ENCODE measurements around the gene WWP2.
"Not testable (repeated sequence)": the region's sequence is repeated elsewhere in the genome, so short reads cannot be mapped to it uniquely, and the experiment has no call there.

Gene WWP2

GRCh38 chr16:69775563-69775962 is 13.4 kb downstream of the WWP2 start:
- Histone ChIP-seq H3K4me3 (ENCODE audit: low read length) (no peak overlapping the region), H3K9ac (ENCODE audit: low read depth, low read length) (no peak overlapping the region), H3K27me3 (ENCODE audit: insufficient read depth, low read length) (no peaks in the 10 kb centered on the region), H3K27ac (ENCODE audit: low read length) (no peak overlapping the region), H3K9me3 (ENCODE audit: insufficient read depth, low read depth, low read length) (no peaks in the 10 kb centered on the region), H3K4me1 (ENCODE audit: insufficient read depth, low read length) (no peaks in the 10 kb centered on the region; the same call in 1 of the 2 replicates), H3K36me3 (ENCODE audit: insufficient read depth, low read depth, low read length) (no peaks in the 10 kb centered on the region)

- H3K4me3 ChIP-seq (ENCODE audit: low read length), result no peak overlapping the region
- H3K36me3 ChIP-seq (ENCODE audit: insufficient read depth, low read depth, low read length), result no peaks in the 10 kb centered on the region
- no peaks in the 10 kb centered on the region for H3K27me3 ChIP-seq (ENCODE audit: insufficient read depth, low read length)
- no peaks in the 10 kb centered on the region for H3K9me3 ChIP-seq (ENCODE audit: insufficient read depth, low read depth, low read length)
- H3K27ac ChIP-seq (ENCODE audit: low read length), result no peak overlapping the region
- H3K9ac ChIP-seq (ENCODE audit: low read depth, low read length), result no peak overlapping the region
- H3K4me1 ChIP-seq (ENCODE audit: insufficient read depth, low read length), result no peaks in the 10 kb centered on the region; the same call in 1 of the 2 replicates
Measured at GRCh38 chr16:69779724-69780123, 17.6 kb downstream of the WWP2 start.

- H3K9me3 ChIP-seq (ENCODE audit: insufficient read depth, low read depth, low read length), result no peaks in the 10 kb centered on the region
- H3K4me1 ChIP-seq (ENCODE audit: insufficient read depth, low read length), result no peaks in the 10 kb centered on the region; the same call in 1 of the 2 replicates
- H3K9ac ChIP-seq (ENCODE audit: low read depth, low read length), result no peak overlapping the region
- H3K27me3 ChIP-seq (ENCODE audit: insufficient read depth, low read length), result no peaks in the 10 kb centered on the region
- no peak overlapping the region for H3K27ac ChIP-seq (ENCODE audit: low read length)
- no peaks in the 10 kb centered on the region for H3K36me3 ChIP-seq (ENCODE audit: insufficient read depth, low read depth, low read length)
- no peak overlapping the region for H3K4me3 ChIP-seq (ENCODE audit: low read length)
Measured at GRCh38 chr16:69781118-69781517, 19.0 kb downstream of the WWP2 start.

DNA sequence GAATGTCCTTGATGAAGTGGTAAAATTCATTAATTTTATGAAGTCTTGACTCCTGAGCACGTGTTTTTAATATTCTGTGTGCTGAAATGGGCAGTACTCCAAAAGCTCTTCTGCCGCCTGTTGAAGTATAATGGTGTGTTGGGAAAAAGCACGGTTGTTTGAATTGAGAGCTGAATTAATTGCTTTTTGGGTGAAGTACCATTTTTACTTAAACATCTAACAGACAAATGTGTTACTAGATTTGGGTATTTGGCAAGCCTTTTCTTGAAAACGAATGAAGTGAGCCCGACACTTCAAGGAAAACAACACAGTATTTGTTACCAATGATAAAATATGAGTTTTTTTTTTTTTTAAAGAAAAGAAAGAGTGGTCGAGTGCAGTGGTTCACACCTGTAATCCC is 22.5 kb downstream of the WWP2 start:
- Histone ChIP-seq H3K4me1 (ENCODE audit: insufficient read depth, low read length) (no peaks in the 10 kb centered on the region; the same call in 1 of the 2 replicates), H3K4me3 (ENCODE audit: low read length) (no peak overlapping the region), H3K36me3 (ENCODE audit: insufficient read depth, low read depth, low read length) (peaks cover 20% of the 10 kb centered on the region), H3K27ac (ENCODE audit: low read length) (no peak overlapping the region), H3K9me3 (ENCODE audit: insufficient read depth, low read depth, low read length) (no peaks in the 10 kb centered on the region), H3K9ac (ENCODE audit: low read depth, low read length) (no peak overlapping the region), H3K27me3 (ENCODE audit: insufficient read depth, low read length) (no peaks in the 10 kb centered on the region)

DNA sequence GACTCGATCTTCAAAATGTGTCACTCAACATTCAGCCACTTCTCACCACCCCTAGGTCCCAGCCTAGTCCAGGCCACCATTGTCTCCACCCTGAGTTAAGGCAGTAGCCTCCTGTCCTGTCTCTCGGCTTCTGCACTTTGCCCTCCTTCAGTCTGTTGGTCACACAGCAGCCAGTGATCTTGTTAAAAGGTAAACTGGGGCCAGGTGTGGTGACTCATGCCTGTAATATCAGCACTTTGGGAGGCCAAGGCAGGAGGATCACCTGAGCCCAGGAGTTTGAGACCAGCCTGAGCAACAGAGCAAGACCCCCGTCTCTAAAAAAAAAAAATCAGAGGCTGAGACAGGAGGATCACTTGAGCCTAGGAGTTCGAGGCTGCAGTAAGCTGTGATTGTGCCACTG is 25.8 kb downstream of the WWP2 start:
- no peak overlapping the region for H3K27ac ChIP-seq (ENCODE audit: low read length)
- no peaks in the 10 kb centered on the region for H3K9me3 ChIP-seq (ENCODE audit: insufficient read depth, low read depth, low read length)
- peaks cover 28% of the 10 kb centered on the region for H3K36me3 ChIP-seq (ENCODE audit: insufficient read depth, low read depth, low read length)
- no peak overlapping the region for H3K9ac ChIP-seq (ENCODE audit: low read depth, low read length)
- no peaks in the 10 kb centered on the region for H3K4me1 ChIP-seq (ENCODE audit: insufficient read depth, low read length)
- H3K4me3 ChIP-seq (ENCODE audit: low read length), result no peak overlapping the region
- no peaks in the 10 kb centered on the region for H3K27me3 ChIP-seq (ENCODE audit: insufficient read depth, low read length)

- not testable (repeated sequence) for H3K9ac ChIP-seq (ENCODE audit: low read depth, low read length); H3K27me3 ChIP-seq (ENCODE audit: insufficient read depth, low read length); H3K4me3 ChIP-seq (ENCODE audit: low read length); H3K27ac ChIP-seq (ENCODE audit: low read length); H3K4me1 ChIP-seq (ENCODE audit: insufficient read depth, low read length); H3K9me3 ChIP-seq (ENCODE audit: insufficient read depth, low read depth, low read length)
- H3K36me3 ChIP-seq (ENCODE audit: insufficient read depth, low read depth, low read length), result peaks cover 28% of the 10 kb centered on the region
Measured at GRCh38 chr16:69791391-69791847, 29.3 kb downstream of the WWP2 start.

DNA sequence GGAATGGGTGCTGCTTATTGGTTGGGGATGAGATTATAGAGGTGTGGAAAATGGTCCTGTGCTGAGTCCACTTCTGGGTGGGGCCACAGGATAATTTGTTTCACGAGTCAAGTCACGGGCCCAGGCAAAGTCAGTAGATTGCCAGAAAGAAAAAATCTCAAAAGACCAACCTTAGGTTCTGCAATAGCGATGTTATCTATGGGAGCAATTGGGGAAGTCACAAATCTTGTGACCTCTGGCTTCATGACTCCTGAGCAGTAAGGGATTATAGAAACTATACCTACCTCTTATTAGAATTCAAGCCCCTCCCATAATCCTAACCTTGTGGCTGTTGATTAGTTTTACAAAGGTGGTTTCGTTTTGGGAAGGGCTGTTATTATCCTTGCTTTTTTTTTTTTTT is 31.4 kb downstream of the WWP2 start:
- Histone ChIP-seq H3K4me1 (ENCODE audit: insufficient read depth, low read length) (no peaks in the 10 kb centered on the region), H3K9me3 (ENCODE audit: insufficient read depth, low read depth, low read length) (no peaks in the 10 kb centered on the region), H3K9ac (ENCODE audit: low read depth, low read length) (no peak overlapping the region), H3K4me3 (ENCODE audit: low read length) (no peak overlapping the region), H3K27ac (ENCODE audit: low read length) (no peak overlapping the region), H3K36me3 (ENCODE audit: insufficient read depth, low read depth, low read length) (peaks cover 16% of the 10 kb centered on the region), H3K27me3 (ENCODE audit: insufficient read depth, low read length) (no peaks in the 10 kb centered on the region)

- H3K4me1 ChIP-seq (ENCODE audit: insufficient read depth, low read length), result no peaks in the 10 kb centered on the region
- no peaks in the 10 kb centered on the region for H3K27me3 ChIP-seq (ENCODE audit: insufficient read depth, low read length)
- no peak overlapping the region for H3K4me3 ChIP-seq (ENCODE audit: low read length)
- H3K27ac ChIP-seq (ENCODE audit: low read length), result no peak overlapping the region
- peaks cover 18% of the 10 kb centered on the region for H3K36me3 ChIP-seq (ENCODE audit: insufficient read depth, low read depth, low read length)
- H3K9me3 ChIP-seq (ENCODE audit: insufficient read depth, low read depth, low read length), result no peaks in the 10 kb centered on the region
- H3K9ac ChIP-seq (ENCODE audit: low read depth, low read length), result no peak overlapping the region
Measured at GRCh38 chr16:69794486-69794885, 32.4 kb downstream of the WWP2 start.

GRCh38 chr16:69796285-69797118 is 34.4 kb downstream of the WWP2 start:
- H3K27me3 ChIP-seq (ENCODE audit: insufficient read depth, low read length), result no peaks in the 10 kb centered on the region
- H3K9ac ChIP-seq (ENCODE audit: low read depth, low read length), result no peak overlapping the region; the same call in 1 of the 2 replicates
- H3K36me3 ChIP-seq (ENCODE audit: insufficient read depth, low read depth, low read length), result peaks cover 21% of the 10 kb centered on the region
- no peaks in the 10 kb centered on the region for H3K9me3 ChIP-seq (ENCODE audit: insufficient read depth, low read depth, low read length)
- no peaks in the 10 kb centered on the region for H3K4me1 ChIP-seq (ENCODE audit: insufficient read depth, low read length)
- no peak overlapping the region for H3K27ac ChIP-seq (ENCODE audit: low read length)
- peak overlapping the region; percentile 38; the same call in 1 of the 2 replicates for H3K4me3 ChIP-seq (ENCODE audit: low read length)

DNA sequence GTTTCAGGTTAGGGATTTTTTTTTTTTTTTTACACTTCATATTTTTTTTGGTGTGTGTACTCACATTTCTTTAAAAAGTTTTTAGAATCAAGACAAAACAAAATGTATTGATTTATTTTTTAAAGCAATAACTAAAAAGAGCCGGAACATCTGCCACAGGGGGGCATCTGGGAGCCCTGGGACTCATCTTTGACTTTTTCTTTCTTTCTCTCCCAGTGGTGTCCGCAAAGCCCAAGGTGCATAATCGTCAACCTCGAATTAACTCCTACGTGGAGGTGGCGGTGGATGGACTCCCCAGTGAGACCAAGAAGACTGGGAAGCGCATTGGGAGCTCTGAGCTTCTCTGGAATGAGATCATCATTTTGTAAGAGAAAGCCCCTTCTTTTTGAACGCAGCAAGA is 36.3 kb downstream of the WWP2 start:
- Histone ChIP-seq H3K4me3 (ENCODE audit: low read length) (no peak overlapping the region), H3K27me3 (ENCODE audit: insufficient read depth, low read length) (no peaks in the 10 kb centered on the region), H3K9ac (ENCODE audit: low read depth, low read length) (no peak overlapping the region), H3K9me3 (ENCODE audit: insufficient read depth, low read depth, low read length) (no peaks in the 10 kb centered on the region), H3K27ac (ENCODE audit: low read length) (no peak overlapping the region), H3K36me3 (ENCODE audit: insufficient read depth, low read depth, low read length) (peaks cover 19% of the 10 kb centered on the region), H3K4me1 (ENCODE audit: insufficient read depth, low read length) (no peaks in the 10 kb centered on the region)

DNA sequence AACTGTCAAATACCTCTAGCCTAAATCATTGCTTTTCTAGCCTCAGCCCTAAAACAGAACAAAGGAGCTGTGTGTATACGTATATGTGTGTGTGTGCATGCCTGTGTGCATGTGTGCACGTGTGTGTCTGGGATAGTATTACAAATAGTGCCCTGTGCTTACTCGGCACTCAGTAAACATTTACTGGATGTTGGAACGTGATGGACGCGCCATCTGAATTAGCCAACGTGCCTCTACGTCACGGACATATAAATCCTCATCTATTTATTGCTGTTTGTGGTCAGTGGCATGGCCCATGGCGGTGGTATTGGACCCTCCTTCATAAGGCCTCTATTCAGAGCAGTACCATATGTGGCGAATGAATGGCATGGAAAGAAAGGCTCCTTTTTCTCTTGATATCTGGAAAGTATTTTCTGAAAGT is 37.5 kb downstream of the WWP2 start:
- Histone ChIP-seq H3K4me3 (ENCODE audit: low read length) (no peak overlapping the region), H3K9me3 (ENCODE audit: insufficient read depth, low read depth, low read length) (no peaks in the 10 kb centered on the region), H3K27me3 (ENCODE audit: insufficient read depth, low read length) (no peaks in the 10 kb centered on the region), H3K4me1 (ENCODE audit: insufficient read depth, low read length) (no peaks in the 10 kb centered on the region), H3K9ac (ENCODE audit: low read depth, low read length) (no peak overlapping the region), H3K36me3 (ENCODE audit: insufficient read depth, low read depth, low read length) (peaks cover 19% of the 10 kb centered on the region), H3K27ac (ENCODE audit: low read length) (no peak overlapping the region)

DNA sequence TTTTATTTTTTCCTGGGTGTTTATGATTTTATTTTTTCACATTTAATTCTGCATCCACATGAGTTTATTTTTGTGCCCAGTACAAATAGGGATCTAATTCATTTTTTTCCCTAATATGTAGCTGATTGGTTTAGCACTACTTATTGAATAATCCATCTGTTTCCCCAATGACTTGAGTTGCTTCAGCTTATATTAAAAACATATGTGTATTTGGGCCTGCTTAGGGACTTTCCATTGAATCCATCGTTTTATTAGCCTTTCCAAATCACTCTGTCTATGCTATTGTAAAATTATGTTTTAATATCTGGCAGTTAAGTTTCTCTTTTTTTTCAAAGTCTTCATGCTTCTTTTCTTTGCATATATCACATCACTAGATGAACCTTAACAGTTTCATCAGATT is 42.2 kb downstream of the WWP2 start:
- H3K4me1 ChIP-seq (ENCODE audit: insufficient read depth, low read length), result no peaks in the 10 kb centered on the region
- H3K27ac ChIP-seq (ENCODE audit: low read length), result no peak overlapping the region
- H3K27me3 ChIP-seq (ENCODE audit: insufficient read depth, low read length), result no peaks in the 10 kb centered on the region
- H3K4me3 ChIP-seq (ENCODE audit: low read length), result no peak overlapping the region
- no peak overlapping the region for H3K9ac ChIP-seq (ENCODE audit: low read depth, low read length)
- H3K36me3 ChIP-seq (ENCODE audit: insufficient read depth, low read depth, low read length), result peaks cover 12% of the 10 kb centered on the region
- no peaks in the 10 kb centered on the region for H3K9me3 ChIP-seq (ENCODE audit: insufficient read depth, low read depth, low read length)
